Epithelial cell of esophagus (primary cell): Measurements from ENCODE around the gene AIRE.

ENCODE experiments used
- DNase-seq: peaks from one replicate; pipeline ENCODE4 v3.0.0; 2010; ENCODE audit warnings: low read depth
- H3K4me3 ChIP-seq: 2 replicates; pipeline ENCODE4 v1.5.1; 2011; ENCODE audit warnings: mild to moderate bottlenecking, low read length, control low read depth
- TF ChIP-seq, protein P1 (sequence below): IDR thresholded peaks from 2 replicates; pipeline ENCODE4 v1.5.1; 2011; ENCODE audit warnings: low read depth, mild to moderate bottlenecking, low read length, control low read depth, inconsistent platforms; ENCODE audit not compliant: insufficient read depth; ENCODE audit errors: missing control alignments

AIRE gene

GRCh38 chr21:44258056-44258725 is 27.5 kb upstream of the AIRE start:
- TF ChIP-seq, protein P1, sequence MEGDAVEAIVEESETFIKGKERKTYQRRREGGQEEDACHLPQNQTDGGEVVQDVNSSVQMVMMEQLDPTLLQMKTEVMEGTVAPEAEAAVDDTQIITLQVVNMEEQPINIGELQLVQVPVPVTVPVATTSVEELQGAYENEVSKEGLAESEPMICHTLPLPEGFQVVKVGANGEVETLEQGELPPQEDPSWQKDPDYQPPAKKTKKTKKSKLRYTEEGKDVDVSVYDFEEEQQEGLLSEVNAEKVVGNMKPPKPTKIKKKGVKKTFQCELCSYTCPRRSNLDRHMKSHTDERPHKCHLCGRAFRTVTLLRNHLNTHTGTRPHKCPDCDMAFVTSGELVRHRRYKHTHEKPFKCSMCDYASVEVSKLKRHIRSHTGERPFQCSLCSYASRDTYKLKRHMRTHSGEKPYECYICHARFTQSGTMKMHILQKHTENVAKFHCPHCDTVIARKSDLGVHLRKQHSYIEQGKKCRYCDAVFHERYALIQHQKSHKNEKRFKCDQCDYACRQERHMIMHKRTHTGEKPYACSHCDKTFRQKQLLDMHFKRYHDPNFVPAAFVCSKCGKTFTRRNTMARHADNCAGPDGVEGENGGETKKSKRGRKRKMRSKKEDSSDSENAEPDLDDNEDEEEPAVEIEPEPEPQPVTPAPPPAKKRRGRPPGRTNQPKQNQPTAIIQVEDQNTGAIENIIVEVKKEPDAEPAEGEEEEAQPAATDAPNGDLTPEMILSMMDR = no peak
- H3K4me3 ChIP-seq = no peak overlapping the region
- no peak for DNase-seq

DNA sequence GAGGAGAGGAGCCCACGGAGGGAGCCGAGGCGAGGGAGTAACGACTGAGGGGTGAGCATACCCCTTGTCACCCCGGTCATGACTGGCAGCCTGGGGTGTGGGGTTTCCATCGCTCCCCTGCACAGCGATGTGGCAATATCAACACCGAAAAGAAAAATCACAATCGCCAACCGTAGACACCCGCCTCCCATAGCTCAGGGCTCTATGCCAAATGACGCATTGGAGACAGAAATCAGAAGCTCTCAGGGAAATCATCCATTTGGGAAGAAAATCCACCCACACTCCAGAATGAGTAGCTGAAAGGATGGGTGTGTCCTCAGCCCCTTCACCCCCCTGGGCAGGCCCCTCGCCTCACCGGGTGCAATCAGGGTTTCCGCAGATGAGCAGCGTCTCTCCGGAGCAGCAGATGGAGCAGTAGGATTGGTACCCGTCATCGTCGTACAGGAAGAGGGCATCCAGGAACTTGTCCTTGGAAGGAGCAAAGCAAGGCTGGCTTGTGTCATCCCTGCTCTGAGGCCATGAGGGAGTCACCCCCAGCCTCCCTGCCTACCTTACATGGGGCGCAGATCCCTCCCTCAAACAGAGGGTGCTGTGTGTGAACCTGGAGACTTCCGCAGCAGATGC is 26.5 kb upstream of the AIRE start:
- H3K4me3 ChIP-seq = no peak overlapping the region
- DNase-seq = no peak
- TF ChIP-seq, protein P1 = no peak

- no peak overlapping the region for H3K4me3 ChIP-seq
- no peak for DNase-seq
- TF ChIP-seq, protein P1 = no peak
These were observed 25.6 kb upstream of the AIRE start for GRCh38 chr21:44260066-44260465.

GRCh38 chr21:44260791-44261631 is 24.7 kb upstream of the AIRE start:
- no peak for DNase-seq
- no peak overlapping the region for H3K4me3 ChIP-seq
- TF ChIP-seq, protein P1 = no peak

DNA sequence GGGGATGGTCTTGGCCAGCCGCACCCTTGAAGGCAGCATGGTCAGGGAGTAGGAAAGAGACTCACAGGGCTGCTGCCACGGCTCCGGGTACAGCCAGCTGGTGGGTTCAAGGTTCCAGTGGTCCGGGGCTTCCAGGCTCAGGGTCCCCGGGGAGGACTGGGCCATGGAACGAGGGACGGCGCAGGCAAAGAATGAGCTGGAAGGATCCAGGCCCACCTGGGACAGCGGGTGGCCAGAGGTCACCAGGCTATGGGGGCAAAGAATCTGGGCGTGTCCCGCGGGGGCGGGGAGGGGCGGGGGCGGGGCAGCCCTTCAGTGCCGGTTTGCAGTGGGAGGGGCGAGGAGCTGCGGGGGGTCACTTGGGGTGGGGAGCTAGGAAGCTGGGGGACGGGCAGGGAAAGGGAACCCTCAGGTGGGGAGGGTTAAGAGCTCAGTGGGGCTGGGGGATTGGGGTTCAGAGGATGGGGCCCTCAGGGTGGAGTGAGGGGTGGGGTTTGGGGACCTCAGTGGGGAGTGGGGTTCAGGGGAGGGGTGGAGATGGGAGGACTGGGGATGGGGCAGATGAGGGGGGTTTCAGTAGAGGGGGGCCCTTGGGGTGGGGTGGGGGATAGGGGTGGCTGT is 23.9 kb upstream of the AIRE start, which contains the start of gene DNMT3L:
DNMT3L (minus strand) TSS at position 223 of the 621 bp plus-strand sequence. CDS start 638 bp downstream, outside the sequence.
- DNase-seq = no peak
- no peak within 1 kb of the TSS for H3K4me3 ChIP-seq
- TF ChIP-seq, protein P1 = no peak

GRCh38 chr21:44262338-44263056 is 23.2 kb upstream of the AIRE start:
- no peak overlapping the region for H3K4me3 ChIP-seq
- DNase-seq = no peak
- TF ChIP-seq, protein P1 = no peak
